K562 (cell line): ENCODE results near the gene AMBP. TPM values are rescaled to one million over a fixed set of nuclear protein-coding genes. Genes with fewer than 3 reads are reported as not detected.

ENCODE experiments used
- ATAC-seq: fragments of 200-7000 bp; cut with Tn5 transposase; 3 replicates; pipeline ENCODE4 v1.9.1; 2020; ENCODE audit warnings: moderate library complexity
- BruUV-seq: library from RNA; stranded (reverse); fragments of 400-500 nt; replicated peaks from 2 replicates; lab custom pipeline; 2021; lab: Mats Ljungman, UMichigan
- CTCF ChIA-PET: fragments of 300-600 bp; formaldehyde crosslinking; extraction: SDS; loops from one replicate; lab custom pipeline; 2021; ENCODE audit warnings: low intra/inter-chr PET ratio; lab: Yijun Ruan, JAX
- POLR2A ChIA-PET: fragments of 300-600, 350-650 bp; sonication (Branson Sonifier 250); formaldehyde crosslinking; extraction: SDS; loops from one replicate; lab custom pipeline; 2021; ENCODE audit warnings: antibody characterized with exemption, inconsistent platforms; lab: Yijun Ruan, JAX
- DNase-seq, 4 experiments: peaks; one replicate each; pipeline versions ENCODE4 v3.0.0 to v3.0.0-alpha.2; 2011 to 2018; ENCODE audit warnings: low spot score in 3 of 4, mixed read lengths in 3 of 4; ENCODE audit errors: extremely low read depth in 1 of 4
- FAIRE-seq: peaks from 2 replicates; lab custom pipeline; 2011; peaks lifted over from hg19 to GRCh38; lab: Jason Lieb, UNC
- H2AFZ ChIP-seq: 2 replicates; pipeline ENCODE4 v1.6.0; 2011; ENCODE audit warnings: low read depth, low read length, control low read depth, inconsistent platforms
- H3K27ac ChIP-seq: fragments of 200-600 bp; 3 replicates; pipeline ENCODE4 v1.8.0; 2011; ENCODE audit warnings: low read depth, mild to moderate bottlenecking, control low read depth, inconsistent platforms, low read length, moderate library complexity, mixed read lengths; ENCODE audit errors: extremely low read depth
- H3K27me3 ChIP-seq, 2 experiments: fragments of 300-600 bp in 1 of 2; 2 replicates in 1 of 2; 3 replicates in 1 of 2; pipeline versions ENCODE4 v1.6.0 to v1.8.0; 2011; ENCODE audit warnings: inconsistent platforms in 2 of 2, low read length in 2 of 2, mild to moderate bottlenecking in 1 of 2, mixed read lengths in 1 of 2, moderate library complexity in 1 of 2; ENCODE audit not compliant: control insufficient read depth in 2 of 2, insufficient read depth in 2 of 2
- H3K36me3 ChIP-seq: fragments of 300-600 bp; 3 replicates; pipeline ENCODE4 v1.8.0; 2011; ENCODE audit warnings: mild to moderate bottlenecking, low read length, inconsistent platforms; ENCODE audit not compliant: control insufficient read depth, insufficient read depth
- H3K4me1 ChIP-seq, 2 experiments: fragments of 200-600 bp in 1 of 2; replicated peaks in 1 of 2; 2 replicates in 1 of 2; 3 replicates in 1 of 2; pipeline versions ENCODE4 v1.5.1 to v1.8.0; 2011; ENCODE audit warnings: inconsistent platforms in 2 of 2, low read length in 2 of 2, mild to moderate bottlenecking in 1 of 2, mixed read lengths in 1 of 2, moderate library complexity in 1 of 2; ENCODE audit not compliant: control insufficient read depth in 2 of 2, insufficient read depth in 2 of 2
- H3K4me2 ChIP-seq: 2 replicates; pipeline ENCODE4 v1.6.1; 2011; ENCODE audit warnings: low read length, control low read depth, inconsistent platforms, mixed read lengths; ENCODE audit not compliant: insufficient read depth
- H3K4me3 ChIP-seq: fragments of 200-600 bp; sonication (generic), shearing (Covaris generic); 2 replicates; pipeline ENCODE4 v1.5.1; 2016; ENCODE audit warnings: control low read depth, inconsistent platforms
- H3K79me2 ChIP-seq: fragments of 200-600 bp; 3 replicates; pipeline ENCODE4 v1.8.0; 2011; ENCODE audit warnings: low read length, inconsistent platforms; ENCODE audit not compliant: control insufficient read depth, insufficient read depth
- H3K9ac ChIP-seq, 2 experiments: 2 replicates each; pipeline versions ENCODE4 v1.6.0 to v1.6.1; 2011; ENCODE audit warnings: low read depth in 2 of 2, low read length in 2 of 2, control low read depth in 1 of 2, inconsistent platforms in 1 of 2, mild to moderate bottlenecking in 1 of 2, mixed read lengths in 1 of 2; ENCODE audit not compliant: insufficient read depth in 1 of 2
- H3K9me1 ChIP-seq: one replicate; pipeline ENCODE4 v1.6.0; 2011; ENCODE audit warnings: inconsistent platforms, mild to moderate bottlenecking, low read length, moderate library complexity; ENCODE audit not compliant: control insufficient read depth, insufficient read depth
- H3K9me3 ChIP-seq: replicated peaks from 2 replicates; pipeline ENCODE4 v1.5.1; 2011; ENCODE audit warnings: low read depth, low read length, inconsistent platforms; ENCODE audit not compliant: control insufficient read depth, insufficient read depth
- H4K20me1 ChIP-seq: replicated peaks from 2 replicates; pipeline ENCODE4 v1.6.1; 2011; ENCODE audit warnings: low read length, inconsistent platforms, mixed read lengths; ENCODE audit not compliant: control insufficient read depth, insufficient read depth
- E2F3 ChIP-seq: fragments of 250-450 bp; sonication (Bioruptor Pico); IDR thresholded peaks from 2 replicates; pipeline ENCODE4 v1.4.0; 2020; ENCODE audit warnings: mild to moderate bottlenecking
- LARP7 ChIP-seq: fragments of 450-650 bp; IDR thresholded peaks from 2 replicates; pipeline ENCODE4 v1.6.1; 2016
- MCM7 ChIP-seq, 2 experiments: fragments of 450-650 bp; IDR thresholded peaks; 2 replicates each; pipeline ENCODE4 v1.6.1; 2016 to 2018
- NFE2 ChIP-seq: IDR thresholded peaks from 2 replicates; pipeline ENCODE4 v1.6.1; 2014; ENCODE audit warnings: antibody characterized with exemption, low read depth
- RHOXF2B ChIP-seq: fragments of 250-450 bp; sonication (Bioruptor Pico); conservative IDR thresholded peaks from 2 replicates; pipeline ENCODE4 v1.5.1; 2021
- SPI1 ChIP-seq: IDR thresholded peaks from 2 replicates; pipeline ENCODE4 v1.6.1; 2011; ENCODE audit warnings: low read depth, low read length, control low read depth, borderline replicate concordance
- ZFP30 ChIP-seq: fragments of 250-450 bp; sonication (Bioruptor Pico); IDR thresholded peaks from 2 replicates; pipeline ENCODE4 v1.8.0; 2022; ENCODE audit warnings: moderate library complexity, mild to moderate bottlenecking, inconsistent platforms, borderline replicate concordance
- ZFP91 ChIP-seq: sonication (generic); formaldehyde crosslinking; IDR thresholded peaks from 2 replicates; pipeline ENCODE4 v1.8.0; 2022; ENCODE audit warnings: mild to moderate bottlenecking, missing genetic modification reagents
- ZNF165 ChIP-seq: fragments of 250-450 bp; sonication (Bioruptor Pico); IDR thresholded peaks from 2 replicates; pipeline ENCODE4 v1.4.0; 2020; ENCODE audit warnings: borderline replicate concordance
- ZNF239 ChIP-seq: fragments of 250-450 bp; sonication (Bioruptor Pico); IDR thresholded peaks from 2 replicates; pipeline ENCODE4 v1.4.0; 2020; ENCODE audit warnings: mild to moderate bottlenecking
- ZNF717 ChIP-seq: fragments of 250-450 bp; sonication (Bioruptor Pico); IDR thresholded peaks from 2 replicates; pipeline ENCODE4 v1.5.0; 2021
- WGBS: fragments of 100-300 bp; shearing (Covaris generic); methylation state at CpG from one replicate; pipeline ENCODE4 v1.1.6; 2016; ENCODE audit warnings: low coverage, mixed read lengths; ENCODE audit not compliant: insufficient coverage; ENCODE audit errors: missing lambda C conversion rate; 5-methylcytosine and 5-hydroxymethylcytosine counted together
- in situ Hi-C: fragments of 300-500 bp; cut with MboI; formaldehyde crosslinking; loops from 4 replicates; pipeline ENCODE4 v1.15.0; 2018; ENCODE audit warnings: inconsistent platforms, mixed read lengths
- intact Hi-C: fragments of 100-400 bp; cut with micrococcal nuclease; formaldehyde crosslinking; loops from 2 replicates; pipeline ENCODE4 v1.14.2; 2022
- polyA plus RNA-seq, 8 experiments: library from polyadenylated mRNA; depleted of rRNA in 4 of 8; stranded (reverse) in 5 of 8; unstranded in 3 of 8; fragments of >200 nt; fragmentation: Nextera tagmentation in 2 of 8; fragmentation: Illumina TruSeq in 1 of 8; extraction: Ambion mirVana in 2 of 8; extraction: Trizol in 1 of 8; gene quantifications; 2 replicates each; pipeline versions ENCODE4 v1.2.1 to v1.2.3, GENCODE V29; 2011 to 2014; ENCODE audit warnings: inconsistent platforms in 1 of 8, missing spikeins in 1 of 8
- total RNA-seq, 7 experiments: library from RNA; depleted of rRNA in 6 of 7; stranded (reverse); fragments of >200 nt in 6 of 7; fragmentation: Illumina TruSeq in 2 of 7; extraction: Trizol in 2 of 7; gene quantifications; 2 replicates each; pipeline versions ENCODE4 v1.2.1 to v1.2.3, GENCODE V29; 2011 to 2021; ENCODE audit warnings: low replicate concordance in 1 of 7
- TF ChIP-seq, protein P1 (sequence below): fragments of 450-650 bp; IDR thresholded peaks from 2 replicates; pipeline ENCODE4 v1.6.1; 2018; ENCODE audit not compliant: partially characterized antibody

AMBP gene
- total and polyA plus RNA-seq, 9 of the 15 experiments (the other 6 are each of a cell fraction or from before 2014, with no cell fraction given), result 1.3 TPM; not detected in 8

- no peak overlapping the region for H3K9ac ChIP-seq
- FAIRE-seq (no peak), ATAC-seq (no peak), DNase-seq (no peak)
- no peaks in the 10 kb centered on the region for H3K9me1 ChIP-seq
- H3K27me3 ChIP-seq, result peaks cover 3 to 24% of the 10 kb centered on the region in 2 experiments; a peak in 4 of 5 replicates
- H3K9me3 ChIP-seq, result no peaks in the 10 kb centered on the region
- BruUV-seq, result no TSS peak
- ChIA-PET CTCF (no interaction called here), POLR2A (no interaction called here)
- H4K20me1 ChIP-seq, result no peaks in the 10 kb centered on the region; the same call in 1 of the 2 replicates
- no peak overlapping the region for H3K27ac ChIP-seq
- no peaks in the 10 kb centered on the region; a peak in 1 of 5 replicates for H3K4me1 ChIP-seq
- H3K36me3 ChIP-seq, result no peaks in the 10 kb centered on the region
- in situ Hi-C loops, result no loop called here
- H2AFZ ChIP-seq, result no peak overlapping the region
- no peaks in the 10 kb centered on the region for H3K79me2 ChIP-seq
- no peak overlapping the region for H3K4me3 ChIP-seq
- TF ChIP-seq ZNF717 (CRISPR knock-in tag), result no peak
- H3K4me2 ChIP-seq, result no peak overlapping the region
- WGBS, result 0% methylated on average over 8 of the region's 8 CpGs
- intact Hi-C loops, result no loop called here
Observed at GRCh38 chr9:114065304-114065703, 12.8 kb downstream of the AMBP start.

GRCh38 chr9:114061830-114062474 is 16.1 kb downstream of the AMBP start:
- no peak overlapping the region for H3K4me3 ChIP-seq
- H3K79me2 ChIP-seq, result no peaks in the 10 kb centered on the region
- in situ Hi-C loops (no loop called here), intact Hi-C loops (no loop called here)
- H3K4me1 ChIP-seq, result no peaks in the 10 kb centered on the region
- BruUV-seq, result no TSS peak
- no peak overlapping the region for H3K4me2 ChIP-seq
- no peaks in the 10 kb centered on the region for H3K36me3 ChIP-seq
- DNase-seq (no peak), ATAC-seq (no peak), FAIRE-seq (no peak)
- H3K27ac ChIP-seq, result no peak overlapping the region
- no peaks in the 10 kb centered on the region; the same call in 1 of the 2 replicates for H4K20me1 ChIP-seq
- no peak overlapping the region for H2AFZ ChIP-seq
- no peak overlapping the region for H3K9ac ChIP-seq
- no peaks in the 10 kb centered on the region for H3K9me1 ChIP-seq
- 0% methylated on average over 4 of the region's 4 CpGs for WGBS
- H3K27me3 ChIP-seq, result peaks cover 3 to 20% of the 10 kb centered on the region in 2 experiments; a peak in 3 of 5 replicates
- ChIA-PET POLR2A (interaction anchor here (1.0 kb wide), 1 partner anchor 28 kb away, joined by 3 read pairs; no protein-coding TSS in a partner anchor), CTCF (no interaction called here)
- H3K9me3 ChIP-seq, result no peaks in the 10 kb centered on the region
- TF ChIP-seq ZFP91 (CRISPR knock-in tag) (no peak), NFE2 (no peak), LARP7 (no peak), E2F3 (CRISPR knock-in tag) (no peak), SPI1 (no peak), ZFP30 (CRISPR knock-in tag) (no peak), MCM7 (IDR thresholded peaks at IDR 0.05) (no peak), ZNF165 (CRISPR knock-in tag) (no peak), RHOXF2B (no peak), ZNF239 (no peak)
- TF ChIP-seq, protein P1, sequence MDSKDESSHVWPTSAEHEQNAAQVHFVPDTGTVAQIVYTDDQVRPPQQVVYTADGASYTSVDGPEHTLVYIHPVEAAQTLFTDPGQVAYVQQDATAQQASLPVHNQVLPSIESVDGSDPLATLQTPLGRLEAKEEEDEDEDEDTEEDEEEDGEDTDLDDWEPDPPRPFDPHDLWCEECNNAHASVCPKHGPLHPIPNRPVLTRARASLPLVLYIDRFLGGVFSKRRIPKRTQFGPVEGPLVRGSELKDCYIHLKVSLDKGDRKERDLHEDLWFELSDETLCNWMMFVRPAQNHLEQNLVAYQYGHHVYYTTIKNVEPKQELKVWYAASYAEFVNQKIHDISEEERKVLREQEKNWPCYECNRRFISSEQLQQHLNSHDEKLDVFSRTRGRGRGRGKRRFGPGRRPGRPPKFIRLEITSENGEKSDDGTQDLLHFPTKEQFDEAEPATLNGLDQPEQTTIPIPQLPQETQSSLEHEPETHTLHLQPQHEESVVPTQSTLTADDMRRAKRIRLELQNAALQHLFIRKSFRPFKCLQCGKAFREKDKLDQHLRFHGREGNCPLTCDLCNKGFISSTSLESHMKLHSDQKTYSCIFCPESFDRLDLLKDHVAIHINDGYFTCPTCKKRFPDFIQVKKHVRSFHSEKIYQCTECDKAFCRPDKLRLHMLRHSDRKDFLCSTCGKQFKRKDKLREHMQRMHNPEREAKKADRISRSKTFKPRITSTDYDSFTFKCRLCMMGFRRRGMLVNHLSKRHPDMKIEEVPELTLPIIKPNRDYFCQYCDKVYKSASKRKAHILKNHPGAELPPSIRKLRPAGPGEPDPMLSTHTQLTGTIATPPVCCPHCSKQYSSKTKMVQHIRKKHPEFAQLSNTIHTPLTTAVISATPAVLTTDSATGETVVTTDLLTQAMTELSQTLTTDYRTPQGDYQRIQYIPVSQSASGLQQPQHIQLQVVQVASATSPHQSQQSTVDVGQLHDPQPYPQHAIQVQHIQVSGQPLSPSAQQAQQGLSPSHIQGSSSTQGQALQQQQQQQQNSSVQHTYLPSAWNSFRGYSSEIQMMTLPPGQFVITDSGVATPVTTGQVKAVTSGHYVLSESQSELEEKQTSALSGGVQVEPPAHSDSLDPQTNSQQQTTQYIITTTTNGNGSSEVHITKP, result no peak
